GM12878 (cell line): ENCODE measurements around the gene SHC3. TPM values are rescaled to one million over a fixed set of nuclear protein-coding genes. Genes with fewer than 3 reads are reported as not detected.

Experiments
- ATAC-seq: fragments of 200-7000 bp; cut with Tn5 transposase; 3 replicates; pipeline ENCODE4 v1.9.1; 2020; ENCODE audit warnings: mild to moderate bottlenecking, moderate library complexity
- BruUV-seq: library from RNA; stranded (reverse); fragments of 400-500 nt; replicated peaks from 2 replicates; lab custom pipeline; 2021; lab: Mats Ljungman, UMichigan
- CTCF ChIA-PET: fragments of 300-600 bp; sonication (Branson Sonifier 250); formaldehyde crosslinking; extraction: SDS; loops from one replicate; lab custom pipeline; 2021; ENCODE audit warnings: inconsistent platforms; lab: Yijun Ruan, JAX
- POLR2A ChIA-PET: fragments of 350-600 bp; formaldehyde crosslinking; extraction: SDS; loops from one replicate; lab custom pipeline; 2021; ENCODE audit warnings: inconsistent platforms; lab: Charles Lee
- RAD21 ChIA-PET: fragments of 300-600 bp; sonication (Branson Sonifier 250); formaldehyde crosslinking; loops from one replicate; lab custom pipeline; 2023; ENCODE audit warnings: antibody characterized with exemption; ENCODE audit not compliant: unreplicated experiment; lab: Charles Lee
- SMC1A ChIA-PET: fragments of 300-600 bp; sonication (Branson Sonifier 250); formaldehyde crosslinking; loops from one replicate; lab custom pipeline; 2023; ENCODE audit not compliant: unreplicated experiment, uncharacterized antibody; lab: Charles Lee
- DNase-seq: peaks from one replicate; pipeline ENCODE4 v3.0.0-alpha.2; 2011; ENCODE audit warnings: low read depth, low spot score
- FAIRE-seq: peaks from 3 replicates; lab custom pipeline; 2011; peaks lifted over from hg19 to GRCh38; lab: Jason Lieb, UNC
- H2AFZ ChIP-seq: 2 replicates; pipeline ENCODE4 v1.6.0; 2011; ENCODE audit warnings: low read depth, low read length, control low read depth; ENCODE audit not compliant: control insufficient read depth
- H3K27ac ChIP-seq: 2 replicates; pipeline ENCODE4 v1.5.1; 2011; ENCODE audit warnings: control low read depth; ENCODE audit not compliant: control insufficient read depth, insufficient read depth
- H3K27me3 ChIP-seq, 2 experiments: replicated peaks in 1 of 2; 2 replicates each; pipeline versions ENCODE4 v1.6.0 to v1.6.1; 2011; ENCODE audit warnings: low read length in 1 of 2; ENCODE audit not compliant: control insufficient read depth in 2 of 2, insufficient read depth in 2 of 2
- H3K36me3 ChIP-seq, 2 experiments: 2 replicates each; pipeline ENCODE4 v1.5.1; 2011; ENCODE audit warnings: low read length in 1 of 2; ENCODE audit not compliant: control insufficient read depth in 2 of 2, insufficient read depth in 2 of 2
- H3K4me1 ChIP-seq: 2 replicates; pipeline ENCODE4 v1.6.1; 2011; ENCODE audit warnings: mild to moderate bottlenecking, low read length, moderate library complexity, mixed read lengths; ENCODE audit not compliant: control insufficient read depth, insufficient read depth
- H3K4me2 ChIP-seq: 2 replicates; pipeline ENCODE4 v1.6.0; 2011; ENCODE audit warnings: control low read depth; ENCODE audit not compliant: control insufficient read depth, insufficient read depth
- H3K4me3 ChIP-seq: fragments of 200-600 bp; sonication (generic); 2 replicates; pipeline ENCODE4 v1.5.1; 2016
- H3K79me2 ChIP-seq: 2 replicates; pipeline ENCODE4 v1.6.0; 2011; ENCODE audit warnings: low read length; ENCODE audit not compliant: control insufficient read depth, insufficient read depth
- H3K9ac ChIP-seq: 2 replicates; pipeline ENCODE4 v1.8.0; 2011; ENCODE audit warnings: low read length, control low read depth, mixed read lengths; ENCODE audit not compliant: control insufficient read depth, insufficient read depth
- H3K9me3 ChIP-seq: replicated peaks from 3 replicates; pipeline ENCODE4 v1.5.1; 2011; ENCODE audit warnings: mild to moderate bottlenecking, low read length; ENCODE audit not compliant: control insufficient read depth, insufficient read depth
- H4K20me1 ChIP-seq: 2 replicates; pipeline ENCODE4 v1.6.0; 2011; ENCODE audit not compliant: control insufficient read depth, insufficient read depth
- CHD1 ChIP-seq: IDR thresholded peaks from 2 replicates; pipeline ENCODE4 v1.6.1; 2012; ENCODE audit warnings: low read depth, low read length, improper control_type of control experiment
- CREM ChIP-seq: IDR thresholded peaks from 2 replicates; pipeline ENCODE4 v1.6.1; 2014; ENCODE audit warnings: antibody characterized with exemption, low read depth
- MTA3 ChIP-seq: IDR thresholded peaks from 2 replicates; pipeline ENCODE4 v1.6.1; 2012; ENCODE audit warnings: low read length, inconsistent platforms, borderline replicate concordance
- RBBP5 ChIP-seq: fragments of 200-600 bp; sonication (generic); conservative IDR thresholded peaks from 2 replicates; pipeline ENCODE4 v1.6.1; 2016
- WGBS: methylation state at CpG from one replicate; pipeline ENCODE4 v1.1.6; 2016; ENCODE audit warnings: low lambda C conversion rate; ENCODE audit not compliant: insufficient replicate concordance, insufficient coverage; ENCODE audit errors: missing lambda C conversion rate; 5-methylcytosine and 5-hydroxymethylcytosine counted together
- in situ Hi-C: fragments of 300-500 bp; cut with MboI; formaldehyde crosslinking; loops from 9 replicates; pipeline ENCODE4 v1.14.3; 2018; ENCODE audit warnings: mixed read lengths
- intact Hi-C: fragments of 100-400 bp; cut with micrococcal nuclease; formaldehyde crosslinking; loops from one replicate; pipeline ENCODE4 v1.14.2; 2022; ENCODE audit not compliant: unreplicated experiment
- polyA plus RNA-seq, 11 experiments: library from polyadenylated mRNA; depleted of rRNA in 4 of 11; unstranded in 6 of 11; stranded (reverse) in 5 of 11; fragments of >200 nt; fragmentation: Nextera tagmentation in 4 of 11; fragmentation: Illumina TruSeq in 1 of 11; extraction: Ambion mirVana in 4 of 11; extraction: Trizol in 1 of 11; gene quantifications; 1 replicate in 1 of 11; 2 replicates in 10 of 11; pipeline versions ENCODE4 v1.2.1 to v1.2.3, GENCODE V29; 2011 to 2016; ENCODE audit warnings: inconsistent platforms in 2 of 11, missing spikeins in 2 of 11, low read depth in 1 of 11
- total RNA-seq, 4 experiments: library from RNA; depleted of rRNA in 3 of 4; stranded (reverse); fragments of >200 nt in 3 of 4; fragmentation: Illumina TruSeq in 1 of 4; extraction: Trizol in 1 of 4; gene quantifications; 2 replicates each; pipeline versions ENCODE4 v1.2.1 to v1.2.3, GENCODE V29; 2013 to 2021
- TF ChIP-seq, protein P1 (sequence below): IDR thresholded peaks from 2 replicates; pipeline ENCODE4 v1.6.1; 2011; ENCODE audit warnings: mild to moderate bottlenecking, low read depth, low read length, moderate library complexity; ENCODE audit not compliant: insufficient replicate concordance

SHC3 gene
- total and polyA plus RNA-seq, 10 of the 15 experiments (the other 5 are each of a cell fraction or from before 2014, with no cell fraction given): 0.01 to 0.06 TPM; not detected in 8

DNA sequence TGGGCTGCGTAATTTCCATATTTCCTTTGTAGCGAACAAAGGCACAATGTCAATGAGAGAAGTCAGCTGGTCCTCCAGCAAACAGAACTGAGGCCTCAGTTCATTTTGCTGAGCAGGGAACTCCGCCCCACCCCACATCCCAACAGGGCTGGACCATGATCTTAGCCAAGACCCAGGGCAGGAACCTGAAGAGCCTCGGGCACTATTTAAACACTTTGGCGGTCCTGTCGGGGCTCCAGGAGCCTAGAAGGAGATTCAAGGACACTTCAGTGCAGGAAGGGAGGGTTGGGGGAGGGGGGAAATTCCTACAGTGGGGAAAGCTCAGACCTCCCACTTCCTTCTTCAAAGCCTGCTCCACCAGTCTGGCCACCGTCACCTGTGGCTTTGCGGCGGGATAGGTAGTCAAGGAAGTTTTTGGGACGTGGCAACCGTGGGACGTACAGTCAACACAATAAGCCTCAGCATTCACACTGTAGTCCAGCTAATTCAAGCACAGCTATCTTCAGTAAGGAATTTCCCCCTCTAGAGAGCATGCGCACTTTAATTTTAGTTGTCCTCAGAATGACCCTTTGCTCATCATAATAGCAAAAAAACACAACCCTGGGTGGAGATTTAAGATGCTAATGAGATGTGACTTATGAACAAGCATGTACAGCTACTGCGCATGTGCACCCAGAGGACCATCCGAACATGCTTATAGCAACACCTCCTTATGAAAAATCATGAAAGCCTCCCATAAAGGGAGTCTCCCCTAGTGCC lies 156.4 kb downstream of the SHC3 start:
- intact Hi-C loops: no loop called here

More for the DNA sequence above, 156.4 kb downstream of the SHC3 start:
- BruUV-seq: no TSS peak
- no peak overlapping the region for H3K4me2 ChIP-seq
- WGBS: 49% methylated on average over 13 of the region's 15 CpGs
- H3K36me3 ChIP-seq: no peaks in the 10 kb centered on the region
- POLR2A ChIA-PET: no interaction called here
- no peak overlapping the region for H3K9ac ChIP-seq
- no peak for TF ChIP-seq MTA3
- TF ChIP-seq CHD1: no peak
- TF ChIP-seq, protein P1, sequence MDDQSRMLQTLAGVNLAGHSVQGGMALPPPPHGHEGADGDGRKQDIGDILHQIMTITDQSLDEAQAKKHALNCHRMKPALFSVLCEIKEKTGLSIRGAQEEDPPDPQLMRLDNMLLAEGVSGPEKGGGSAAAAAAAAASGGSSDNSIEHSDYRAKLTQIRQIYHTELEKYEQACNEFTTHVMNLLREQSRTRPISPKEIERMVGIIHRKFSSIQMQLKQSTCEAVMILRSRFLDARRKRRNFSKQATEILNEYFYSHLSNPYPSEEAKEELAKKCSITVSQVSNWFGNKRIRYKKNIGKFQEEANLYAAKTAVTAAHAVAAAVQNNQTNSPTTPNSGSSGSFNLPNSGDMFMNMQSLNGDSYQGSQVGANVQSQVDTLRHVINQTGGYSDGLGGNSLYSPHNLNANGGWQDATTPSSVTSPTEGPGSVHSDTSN: no peak
- no peak for TF ChIP-seq CREM
- no peak for TF ChIP-seq RBBP5
- SMC1A ChIA-PET: interaction anchor here (0.8 kb wide), 1 partner anchor 10 kb away, joined by 3 read pairs; no protein-coding TSS in a partner anchor
- CTCF ChIA-PET: interaction anchor here (1.7 kb wide), 1 partner anchor 21 kb away, joined by 3 read pairs; no protein-coding TSS in a partner anchor
- in situ Hi-C loops: no loop called here
- H3K4me1 ChIP-seq: no peaks in the 10 kb centered on the region
- DNase-seq (no peak), FAIRE-seq (no peak), ATAC-seq (no peak)
- no peaks in the 10 kb centered on the region for H3K79me2 ChIP-seq
- H3K9me3 ChIP-seq: no peaks in the 10 kb centered on the region
- H3K4me3 ChIP-seq: no peak overlapping the region
- RAD21 ChIA-PET: no interaction called here
- no peaks in the 10 kb centered on the region for H3K27me3 ChIP-seq
- no peak overlapping the region for H3K27ac ChIP-seq
- no peak overlapping the region for H2AFZ ChIP-seq
- H4K20me1 ChIP-seq: no peaks in the 10 kb centered on the region
